RKO (cell line): Measurements from ENCODE around the gene SHISA6.
"Not testable (repeated sequence)": the region's sequence is repeated elsewhere in the genome, so short reads cannot be mapped to it uniquely, and the experiment has no call there.

Experiments
- DNase-seq: peaks from one replicate; pipeline ENCODE4 v3.0.0-alpha.2; 2016; ENCODE audit warnings: low spot score

The SHISA6 gene

GRCh38 chr17:11267999-11268575 is 27.1 kb downstream of the SHISA6 start:
- no peak for DNase-seq

GRCh38 chr17:11269210-11269609 is 28.2 kb downstream of the SHISA6 start:
- no peak for DNase-seq

GRCh38 chr17:11272191-11272590 is 31.2 kb downstream of the SHISA6 start:
- no peak for DNase-seq

DNA sequence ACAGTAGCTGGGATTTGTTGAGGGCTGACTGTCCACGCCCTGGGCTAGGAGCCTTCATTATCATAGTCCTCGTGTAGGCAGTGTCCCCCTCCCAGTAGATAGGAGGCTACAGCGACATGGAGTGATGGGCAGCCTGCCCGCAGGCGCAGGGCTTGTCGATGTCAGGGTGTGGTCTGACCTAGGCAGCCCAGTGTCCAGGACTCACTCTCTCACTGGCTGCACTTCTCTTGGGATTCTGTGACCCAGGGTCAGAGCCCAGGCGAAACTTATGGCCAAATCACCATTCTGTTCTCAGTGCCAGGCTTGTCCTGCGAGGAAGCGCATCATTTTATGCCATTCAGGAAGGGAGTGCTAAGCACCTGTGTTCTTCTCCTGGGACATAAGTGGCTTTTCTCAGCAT is 32.6 kb downstream of the SHISA6 start:
- no peak for DNase-seq

DNA sequence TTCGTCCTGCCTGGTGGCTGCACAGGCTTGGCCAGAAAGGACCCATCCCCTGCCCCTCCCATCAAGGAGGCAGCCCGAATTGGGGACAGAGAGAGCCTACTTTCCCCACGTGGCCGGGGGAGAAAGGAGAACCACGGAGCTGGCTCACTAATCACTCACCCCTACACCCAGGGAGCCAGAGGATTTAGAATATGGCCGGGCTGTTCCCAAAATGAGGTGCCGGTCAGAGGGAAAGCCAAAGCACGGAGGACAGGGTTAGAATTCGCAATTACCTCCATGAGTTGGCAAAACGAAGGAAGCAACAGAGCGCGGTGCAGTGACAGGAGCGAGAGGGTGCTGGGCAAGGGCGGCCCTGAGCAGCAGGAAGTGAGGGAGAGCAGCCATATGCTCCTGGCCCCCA is 33.1 kb downstream of the SHISA6 start:
- no peak for DNase-seq

DNA sequence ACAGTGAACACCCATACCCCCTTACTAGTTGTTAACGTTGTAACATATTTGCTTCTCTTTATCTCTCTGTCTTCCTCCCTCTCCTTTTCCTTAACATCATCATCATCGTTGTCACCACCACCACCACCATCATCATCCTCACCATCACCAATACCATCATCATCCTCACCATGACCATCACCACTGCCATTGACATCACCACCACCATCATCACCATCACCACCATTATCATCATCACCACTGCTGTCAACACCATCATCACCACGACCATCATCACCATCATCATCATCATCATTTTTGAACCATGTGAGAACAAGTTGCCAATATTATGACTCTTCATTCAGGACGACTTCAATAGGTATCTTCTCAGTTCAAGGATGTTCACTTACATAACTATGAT is 35.5 kb downstream of the SHISA6 start:
- no peak for DNase-seq

GRCh38 chr17:11278186-11278991 is 37.4 kb downstream of the SHISA6 start:
- DNase-seq: no peak

DNA sequence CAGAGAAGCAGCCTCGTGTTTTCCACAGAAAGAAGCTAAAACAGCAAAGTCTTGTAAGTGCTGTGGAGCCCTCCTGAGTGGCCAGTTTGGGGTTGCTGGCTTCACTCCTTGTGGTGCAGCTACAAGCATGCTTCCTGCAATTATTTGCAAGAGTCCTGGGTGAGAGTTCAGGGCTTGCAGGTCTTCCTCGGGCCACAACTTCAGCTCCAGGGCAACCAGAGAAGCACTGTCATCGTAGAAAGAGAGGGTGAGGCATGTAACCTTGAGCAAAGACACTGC is 37.9 kb downstream of the SHISA6 start:
- no peak for DNase-seq

- DNase-seq: no peak
Measured at GRCh38 chr17:11279776-11280344, 38.8 kb downstream of the SHISA6 start.

DNA sequence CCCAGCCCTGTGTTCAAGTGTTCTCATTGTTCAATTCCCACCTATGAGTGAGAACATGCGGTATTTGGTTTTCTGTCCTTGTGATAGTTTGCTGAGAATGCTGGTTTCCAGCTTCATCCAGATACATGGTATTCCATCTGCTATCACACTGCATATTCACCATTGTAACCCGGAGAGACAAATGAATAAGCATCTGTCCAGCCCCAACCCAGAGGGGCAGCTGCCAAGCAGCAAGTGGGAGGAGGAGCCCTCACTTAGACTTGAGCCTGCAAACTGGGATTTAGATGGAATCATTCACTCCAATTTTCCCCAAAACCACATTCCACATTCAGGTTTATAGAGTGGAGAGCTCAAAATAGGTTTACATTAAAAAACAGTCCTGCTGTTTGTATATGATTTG is 41.6 kb downstream of the SHISA6 start:
- no peak for DNase-seq

DNA sequence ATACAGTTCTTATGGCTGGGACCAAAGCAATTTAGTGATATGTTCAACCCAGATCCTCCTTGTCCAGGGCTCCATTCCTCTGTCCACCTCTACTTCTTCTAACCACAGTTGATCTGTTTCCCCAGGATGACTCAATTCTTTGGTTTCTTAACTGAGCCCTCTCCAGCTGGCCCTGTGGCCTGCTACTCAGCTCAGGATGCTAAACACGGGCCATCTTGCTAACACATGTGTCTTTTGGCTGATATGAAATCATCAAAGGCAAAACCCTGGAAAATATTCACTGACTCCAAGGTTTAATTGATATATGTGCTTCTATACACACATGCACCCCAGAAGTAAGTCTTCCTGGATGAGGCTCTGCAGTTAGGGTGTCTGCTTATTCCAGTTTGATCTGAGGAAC is 43.8 kb downstream of the SHISA6 start:
- DNase-seq: no peak

DNA sequence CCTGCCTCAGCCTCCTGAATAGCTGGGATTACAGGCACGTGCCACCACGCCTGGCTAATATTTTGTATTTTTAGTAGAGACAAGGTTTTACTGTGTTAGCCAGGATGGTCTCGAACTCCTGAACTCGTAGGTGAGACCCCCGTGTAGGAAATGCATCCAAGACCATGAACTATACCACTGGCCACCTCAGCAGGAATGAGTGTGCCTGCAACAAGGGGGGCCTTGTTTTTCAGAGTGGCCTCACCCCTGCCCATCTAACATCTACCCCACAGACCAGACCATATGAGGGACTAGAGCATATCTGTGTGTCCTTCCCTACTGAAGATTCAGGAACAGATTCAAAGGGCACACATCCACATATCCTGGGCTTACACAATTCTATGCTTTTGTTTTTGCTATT is 44.9 kb downstream of the SHISA6 start:
- no peak for DNase-seq

DNA sequence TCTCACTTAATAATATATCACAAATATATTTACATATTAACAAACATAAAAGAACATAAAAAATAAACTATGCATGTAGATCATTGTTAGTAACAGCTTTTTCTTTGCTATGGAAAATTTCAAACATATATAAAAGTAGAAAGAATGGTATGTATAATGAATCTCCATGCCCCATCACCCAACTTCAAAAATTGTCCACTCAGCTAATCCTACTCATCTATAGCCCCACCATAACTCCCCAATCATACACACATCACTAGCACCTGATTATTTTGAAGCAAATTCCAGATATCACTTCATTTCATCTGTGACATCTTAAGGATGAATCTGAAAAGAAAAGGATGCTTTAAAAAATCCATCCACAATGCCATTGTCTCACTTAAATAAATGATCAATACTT is 46.8 kb downstream of the SHISA6 start:
- DNase-seq: no peak

DNA sequence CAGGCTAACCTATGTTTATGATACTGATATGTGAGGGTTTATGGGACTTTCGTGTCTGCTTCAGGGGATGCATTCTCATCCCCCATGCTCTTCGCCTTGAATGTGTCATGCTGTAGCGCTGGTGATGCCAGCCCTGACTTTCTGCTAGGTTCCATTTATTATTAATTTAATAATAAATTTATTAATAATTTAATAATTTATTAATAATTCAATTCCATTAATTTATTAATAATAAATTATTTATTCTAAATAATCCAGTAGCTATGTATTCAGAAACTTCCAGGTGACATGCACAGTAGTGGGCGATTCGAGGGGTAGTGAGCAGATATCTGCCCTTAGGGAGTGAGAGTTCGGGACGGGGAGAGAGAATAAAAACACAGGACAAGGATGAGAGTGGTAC is 49.8 kb downstream of the SHISA6 start:
- no peak for DNase-seq

- DNase-seq: no peak
Measured at GRCh38 chr17:11292491-11292890, 51.5 kb downstream of the SHISA6 start.

- no peak for DNase-seq
Measured at GRCh38 chr17:11293480-11293879, 52.5 kb downstream of the SHISA6 start.

DNA sequence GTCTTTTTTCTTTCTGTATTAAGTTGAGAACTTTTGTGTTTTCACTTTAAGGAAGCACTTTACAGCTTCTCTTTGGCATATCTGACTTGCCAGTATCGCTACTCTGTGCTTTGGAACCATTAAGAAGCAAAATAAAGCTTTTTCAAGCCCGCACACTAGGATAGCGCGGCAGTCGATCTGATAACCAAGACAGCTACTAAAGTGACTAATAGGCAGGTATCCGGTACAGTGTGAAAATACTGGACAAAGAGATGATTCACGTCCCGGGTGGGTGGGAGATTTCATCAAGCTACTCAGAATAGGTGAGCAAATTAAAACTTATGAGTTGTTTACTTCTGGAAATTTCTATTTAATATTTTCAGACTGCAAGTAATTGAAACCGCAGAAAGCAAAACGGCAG is 53.8 kb downstream of the SHISA6 start:
- no peak for DNase-seq

DNA sequence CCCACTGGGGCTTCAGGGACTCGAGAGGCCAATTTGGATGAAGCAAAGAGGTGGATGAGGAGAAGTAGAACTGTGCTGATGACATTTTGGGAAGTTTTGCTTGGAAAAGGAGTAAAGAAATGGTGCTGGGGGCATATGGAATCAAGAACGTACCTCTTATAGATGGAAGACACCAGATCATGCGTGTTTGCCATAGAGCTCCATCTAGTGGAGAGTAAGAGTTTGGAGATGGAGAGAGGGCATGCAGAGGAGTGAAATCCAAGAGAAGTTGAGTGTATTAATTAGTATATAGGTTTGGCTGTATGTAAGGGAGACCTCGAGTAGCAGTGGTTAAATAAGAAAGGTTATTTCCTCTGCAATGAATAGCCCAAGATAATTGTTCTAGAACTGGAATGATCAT is 56.0 kb downstream of the SHISA6 start:
- DNase-seq: peak; percentile 55

DNA sequence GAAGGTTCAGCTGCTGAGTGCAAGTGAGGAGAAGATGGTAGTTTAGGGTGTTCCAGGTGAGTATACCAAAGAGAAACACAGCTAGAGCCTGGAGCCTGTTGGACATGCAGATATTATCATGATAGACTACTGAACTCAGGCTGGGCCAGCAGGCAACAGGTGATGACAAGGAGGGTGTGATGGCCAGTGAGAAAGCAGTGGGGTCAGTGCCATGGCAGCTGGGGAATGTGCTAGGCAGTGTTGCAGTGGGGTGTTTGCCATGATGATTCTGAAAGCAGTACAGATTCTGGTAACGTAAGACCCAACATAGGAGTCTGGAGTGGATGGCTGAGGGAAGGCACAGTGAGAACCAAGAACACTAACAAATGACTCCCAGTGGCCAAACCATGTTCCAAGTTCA is 57.4 kb downstream of the SHISA6 start:
- no peak for DNase-seq

DNA sequence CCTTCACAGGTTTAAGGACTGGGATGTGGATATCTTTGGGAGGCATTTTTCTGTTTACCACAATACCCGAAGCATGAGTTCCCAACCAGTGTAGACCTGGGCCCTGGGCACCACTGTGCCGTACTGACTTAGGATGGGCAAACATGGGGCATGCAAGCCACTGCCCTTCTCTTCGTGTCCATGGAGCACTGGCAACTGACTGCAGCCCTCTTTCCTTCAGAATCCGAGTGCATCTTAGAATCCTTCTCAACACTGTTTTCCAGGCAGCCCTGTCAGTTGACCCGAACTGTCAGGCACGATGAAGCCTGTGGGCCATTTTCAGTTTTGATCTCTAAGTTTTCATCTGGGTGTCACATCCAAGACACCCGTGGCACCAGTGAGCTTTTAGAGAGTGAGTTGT is 59.2 kb downstream of the SHISA6 start:
- DNase-seq: no peak

DNA sequence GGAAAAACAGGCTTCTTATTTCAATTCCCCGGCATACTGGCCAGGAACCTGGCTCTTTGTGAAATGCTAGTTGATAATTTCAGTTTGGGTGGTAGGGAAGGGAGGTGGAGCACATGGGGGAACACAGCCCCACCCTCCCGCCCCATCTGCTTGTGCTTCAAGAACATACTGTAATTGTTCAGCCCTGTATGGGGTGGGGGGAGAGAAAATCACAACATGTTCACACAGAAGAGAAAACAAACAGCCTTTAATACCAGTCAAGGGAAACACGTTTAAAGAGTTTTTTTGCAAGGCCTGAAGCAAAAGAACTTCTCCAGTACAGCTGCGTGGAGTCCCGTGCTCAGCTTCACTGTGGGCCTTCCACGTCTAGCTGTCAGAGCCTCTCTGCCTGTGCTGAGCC is 59.7 kb downstream of the SHISA6 start:
- DNase-seq: no peak

GRCh38 chr17:11301874-11302273 is 60.9 kb downstream of the SHISA6 start:
- DNase-seq: not testable (repeated sequence)

- DNase-seq: no peak
Measured at GRCh38 chr17:11302401-11303186, 61.6 kb downstream of the SHISA6 start.
